CD14-positive monocyte (primary cell): Measurements from ENCODE around the gene CSTB. TPM values are rescaled to one million over a fixed set of nuclear protein-coding genes. Genes with fewer than 3 reads are reported as not detected.

Source experiments
- DNase-seq, 3 donors: peaks; one replicate each; pipeline ENCODE4 v3.0.0-alpha.2; 2011 to 2022
- H2AFZ ChIP-seq: 2 replicates; pipeline ENCODE4 v1.6.0; 2012; ENCODE audit warnings: mild to moderate bottlenecking, low read depth, low read length, inconsistent platforms; ENCODE audit not compliant: insufficient read depth, poor library complexity, severe bottlenecking
- H3K27ac ChIP-seq, 2 donors: 1 replicate in 1 of 2; 2 replicates in 1 of 2; pipeline ENCODE4 v1.5.1; 2012 to 2013; ENCODE audit warnings: low read length in 2 of 2, control low read depth in 1 of 2, inconsistent platforms in 1 of 2, low read depth in 1 of 2, mild to moderate bottlenecking in 1 of 2
- H3K27me3 ChIP-seq, 2 donors: one replicate each; pipeline versions ENCODE4 v1.6.0 to v1.6.1; 2011 to 2013; ENCODE audit warnings: low read length in 2 of 2; ENCODE audit not compliant: control insufficient read depth in 2 of 2, insufficient read depth in 2 of 2
- H3K36me3 ChIP-seq, 2 donors: replicated peaks in 1 of 2; 1 replicate in 1 of 2; 2 replicates in 1 of 2; pipeline versions ENCODE4 v1.5.1 to v1.6.1; 2012 to 2013; ENCODE audit warnings: low read length in 2 of 2, control low read depth in 1 of 2, inconsistent platforms in 1 of 2, mild to moderate bottlenecking in 1 of 2; ENCODE audit not compliant: insufficient read depth in 2 of 2, control insufficient read depth in 1 of 2
- H3K4me1 ChIP-seq, 2 donors: 1 replicate in 1 of 2; 2 replicates in 1 of 2; pipeline versions ENCODE4 v1.5.1 to v1.6.1; 2012 to 2013; ENCODE audit warnings: low read length in 2 of 2, control low read depth in 1 of 2, inconsistent platforms in 1 of 2, mild to moderate bottlenecking in 1 of 2, moderate library complexity in 1 of 2; ENCODE audit not compliant: insufficient read depth in 2 of 2, control insufficient read depth in 1 of 2
- H3K4me2 ChIP-seq: replicated peaks from 2 replicates; pipeline ENCODE3; 2012; ENCODE audit warnings: low read length, moderate library complexity, mild to moderate bottlenecking; ENCODE audit not compliant: poor library complexity, severe bottlenecking; ENCODE audit errors: extremely low read depth
- H3K4me3 ChIP-seq, 3 experiments: fragments of 200-600 bp in 1 of 3; sonication (generic) in 1 of 3; replicated peaks in 1 of 3; 1 replicate in 2 of 3; 2 replicates in 1 of 3; pipeline ENCODE4 v1.5.1; 2011 to 2013; ENCODE audit warnings: low read length in 3 of 3, mild to moderate bottlenecking in 3 of 3, control low read depth in 2 of 3, low read depth in 2 of 3, inconsistent platforms in 1 of 3, moderate library complexity in 1 of 3
- H3K79me2 ChIP-seq: 2 replicates; pipeline ENCODE4 v1.6.0; 2012; ENCODE audit warnings: mild to moderate bottlenecking, control low read depth, inconsistent platforms, low read length, moderate library complexity; ENCODE audit not compliant: insufficient read depth
- H3K9ac ChIP-seq: 2 replicates; pipeline ENCODE4 v1.6.0; 2017; ENCODE audit warnings: low read length, mild to moderate bottlenecking; ENCODE audit not compliant: insufficient read depth, poor library complexity, severe bottlenecking
- H3K9me3 ChIP-seq, 2 donors: replicated peaks in 1 of 2; 1 replicate in 1 of 2; 2 replicates in 1 of 2; pipeline versions ENCODE4 v1.5.1 to v1.6.1; 2012 to 2013; ENCODE audit warnings: low read length in 2 of 2, control low read depth in 1 of 2; ENCODE audit not compliant: control insufficient read depth in 1 of 2, insufficient read depth in 1 of 2
- H4K20me1 ChIP-seq: 2 replicates; pipeline ENCODE4 v1.6.0; 2012; ENCODE audit warnings: mild to moderate bottlenecking, low read length, control low read depth, moderate library complexity; ENCODE audit not compliant: insufficient read depth
- H3K27ac Mint-ChIP-seq, 7 donors: one replicate each; pipeline ENCODE4 v1.8.0; 2020; ENCODE audit warnings: mild to moderate bottlenecking in 7 of 7, mixed read lengths in 7 of 7, moderate library complexity in 6 of 7, inconsistent platforms in 2 of 7
- H3K27me3 Mint-ChIP-seq, 3 donors: one replicate each; pipeline ENCODE4 v1.8.0; 2021 to 2022; ENCODE audit warnings: low read depth in 3 of 3, mild to moderate bottlenecking in 3 of 3, mixed read lengths in 3 of 3, moderate library complexity in 3 of 3, inconsistent platforms in 1 of 3
- H3K36me3 Mint-ChIP-seq, 2 donors: one replicate each; pipeline ENCODE4 v1.8.0; 2020; ENCODE audit warnings: mixed read lengths in 2 of 2, inconsistent platforms in 1 of 2, mild to moderate bottlenecking in 1 of 2
- H3K4me1 Mint-ChIP-seq: one replicate; pipeline ENCODE4 v1.8.0; 2020; ENCODE audit warnings: mild to moderate bottlenecking, mixed read lengths
- H3K4me3 Mint-ChIP-seq, 2 donors: one replicate each; pipeline ENCODE4 v1.8.0; 2020; ENCODE audit warnings: mild to moderate bottlenecking in 2 of 2, mixed read lengths in 2 of 2, moderate library complexity in 1 of 2
- H3K9me3 Mint-ChIP-seq, 7 donors: one replicate each; pipeline ENCODE4 v1.8.0; 2020 to 2022; ENCODE audit warnings: mixed read lengths in 7 of 7, mild to moderate bottlenecking in 6 of 7, moderate library complexity in 6 of 7, inconsistent platforms in 2 of 7
- WGBS: methylation state at CpG from one replicate; pipeline ENCODE4 v1.1.5; 2013; ENCODE audit warnings: missing lambda C conversion rate; ENCODE audit not compliant: insufficient coverage; 5-methylcytosine and 5-hydroxymethylcytosine counted together
- intact Hi-C, 2 donors: fragments of 100-400 bp; cut with micrococcal nuclease; formaldehyde crosslinking; loops; one replicate each; pipeline versions ENCODE4 v1.15.0 to v1.15.1; 2023
- polyA plus RNA-seq, 3 donors: library from polyadenylated mRNA; depleted of rRNA in 1 of 3; unstranded in 2 of 3; stranded (reverse) in 1 of 3; fragments of 300-500 nt in 2 of 3; fragments of >200 nt in 1 of 3; fragmentation: Illumina TruSeq in 2 of 3; gene quantifications; 1 replicate in 2 of 3; 2 replicates in 1 of 3; pipeline ENCODE4 v1.2.3, GENCODE V29; 2012 to 2021
- TF ChIP-seq, protein P1 (sequence below): fragments of 200-600 bp; IDR thresholded peaks from one replicate; pipeline ENCODE4 v1.8.0; 2022; ENCODE audit warnings: antibody characterized with exemption, mild to moderate bottlenecking

CSTB gene
- polyA plus RNA-seq, 3 donors, result 73.7 to 120 (median 115) TPM

GRCh38 chr21:43762303-43763128 lies 13.6 kb downstream of the CSTB start:
- Histone ChIP-seq H4K20me1 (peaks cover 56% of the 10 kb centered on the region), H3K79me2 (no peaks in the 10 kb centered on the region), H3K4me3 (no peak overlapping the region), H2AFZ (no peak overlapping the region), H3K9ac (no peak overlapping the region), H3K4me2 (no peak overlapping the region), H3K27me3 (no peaks in the 10 kb centered on the region), H3K4me1 (peaks cover under 1 to 4% of the 10 kb centered on the region in 2 donors), H3K36me3 (peaks cover 40 to 60% of the 10 kb centered on the region in 2 donors), H3K27ac (no peak overlapping the region), H3K9me3 (no peaks in the 10 kb centered on the region)
- Mint-ChIP-seq H3K9me3 (peaks cover 0 to 4% (median 1%) of the 10 kb centered on the region in 7 donors), H3K4me1 (peaks cover 10% of the 10 kb centered on the region), H3K27ac (no peak overlapping the region), H3K27me3 (peaks cover 0 to 2% (median 0%) of the 10 kb centered on the region in 3 donors), H3K36me3 (peaks cover 33 to 60% of the 10 kb centered on the region in 2 donors), H3K4me3 (no peak overlapping the region)
- 95% methylated on average over 15 of the region's 15 CpGs for WGBS
- DNase-seq, result no peak
- intact Hi-C loops, result no loop called here
- TF ChIP-seq, protein P1, sequence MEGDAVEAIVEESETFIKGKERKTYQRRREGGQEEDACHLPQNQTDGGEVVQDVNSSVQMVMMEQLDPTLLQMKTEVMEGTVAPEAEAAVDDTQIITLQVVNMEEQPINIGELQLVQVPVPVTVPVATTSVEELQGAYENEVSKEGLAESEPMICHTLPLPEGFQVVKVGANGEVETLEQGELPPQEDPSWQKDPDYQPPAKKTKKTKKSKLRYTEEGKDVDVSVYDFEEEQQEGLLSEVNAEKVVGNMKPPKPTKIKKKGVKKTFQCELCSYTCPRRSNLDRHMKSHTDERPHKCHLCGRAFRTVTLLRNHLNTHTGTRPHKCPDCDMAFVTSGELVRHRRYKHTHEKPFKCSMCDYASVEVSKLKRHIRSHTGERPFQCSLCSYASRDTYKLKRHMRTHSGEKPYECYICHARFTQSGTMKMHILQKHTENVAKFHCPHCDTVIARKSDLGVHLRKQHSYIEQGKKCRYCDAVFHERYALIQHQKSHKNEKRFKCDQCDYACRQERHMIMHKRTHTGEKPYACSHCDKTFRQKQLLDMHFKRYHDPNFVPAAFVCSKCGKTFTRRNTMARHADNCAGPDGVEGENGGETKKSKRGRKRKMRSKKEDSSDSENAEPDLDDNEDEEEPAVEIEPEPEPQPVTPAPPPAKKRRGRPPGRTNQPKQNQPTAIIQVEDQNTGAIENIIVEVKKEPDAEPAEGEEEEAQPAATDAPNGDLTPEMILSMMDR, result no peak

- Histone ChIP-seq H3K27ac (no peak overlapping the region), H3K9me3 (no peaks in the 10 kb centered on the region), H2AFZ (no peak overlapping the region), H3K9ac (no peak overlapping the region), H4K20me1 (peaks cover 61% of the 10 kb centered on the region), H3K4me2 (no peak overlapping the region), H3K4me1 (no peaks in the 10 kb centered on the region), H3K4me3 (no peak overlapping the region), H3K36me3 (peaks cover 46 to 67% of the 10 kb centered on the region in 2 donors), H3K27me3 (no peaks in the 10 kb centered on the region), H3K79me2 (no peaks in the 10 kb centered on the region)
- peaks cover 7% of the 10 kb centered on the region for H3K4me1 Mint-ChIP-seq
- peaks cover 0 to 4% (median 1%) of the 10 kb centered on the region in 7 donors for H3K9me3 Mint-ChIP-seq
- H3K36me3 Mint-ChIP-seq, result peaks cover 35 to 66% of the 10 kb centered on the region in 2 donors
- no peak for DNase-seq
- no peak overlapping the region for H3K27ac Mint-ChIP-seq
- WGBS, result over 99% methylated on average over 16 of the region's 18 CpGs
- intact Hi-C loops, result no loop called here
- TF ChIP-seq, protein P1, result no peak
- no peak overlapping the region for H3K4me3 Mint-ChIP-seq
- H3K27me3 Mint-ChIP-seq, result no peaks in the 10 kb centered on the region
Measured at GRCh38 chr21:43761886-43762285, 14.2 kb downstream of the CSTB start.
